ENCODE results near the gene SMC4. TPM values are rescaled to one million over a fixed set of nuclear protein-coding genes. Genes with fewer than 3 reads are reported as not detected.

Gene SMC4
- total and polyA plus RNA-seq, 2 of the 13 experiments (the other 11 are each of a cell fraction or from before 2014, with no cell fraction given): 19.2 to 74.3 TPM

DNA sequence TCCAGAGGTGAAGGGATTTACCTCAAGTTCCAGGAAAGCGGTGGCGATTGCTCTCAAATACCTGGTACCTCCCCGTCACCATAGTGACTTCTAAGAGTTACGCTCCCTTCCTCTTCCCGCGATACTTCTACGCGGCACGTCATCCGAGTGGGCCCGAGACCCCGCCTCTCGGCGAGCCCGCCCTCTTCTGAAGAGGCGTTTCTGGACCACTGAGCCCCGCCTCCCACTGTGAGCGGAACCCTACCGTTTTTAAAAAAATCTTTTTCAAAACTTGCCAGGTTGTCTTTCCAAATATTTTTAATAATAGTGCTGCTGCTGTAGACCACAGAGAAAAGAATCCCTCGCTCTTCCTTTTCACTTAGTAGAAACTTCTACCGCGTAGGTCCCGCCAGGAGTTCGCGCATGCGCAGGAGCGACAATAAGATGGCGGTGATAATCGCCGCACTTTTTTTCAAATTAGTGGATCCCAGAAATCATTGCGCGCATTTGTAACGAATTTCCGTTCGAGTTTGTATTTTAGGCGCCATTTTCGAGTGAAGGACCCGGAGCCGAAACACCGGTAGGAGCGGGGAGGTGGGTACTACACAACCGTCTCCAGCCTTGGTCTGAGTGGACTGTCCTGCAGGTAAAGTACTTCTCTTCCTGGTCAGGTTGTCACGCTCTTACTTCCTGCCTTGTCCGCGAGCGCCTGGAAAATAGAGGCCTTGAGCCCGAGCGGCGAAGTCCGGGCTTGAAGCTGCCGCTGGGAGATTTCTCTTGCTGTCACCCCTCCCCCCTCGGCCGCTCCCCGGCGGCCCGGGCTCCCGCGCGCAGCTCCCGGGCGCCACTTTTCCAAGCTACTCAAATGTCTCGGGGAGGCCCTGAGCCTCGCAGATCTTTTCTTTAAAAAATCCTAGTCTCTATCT is at the start of gene SMC4, which contains the start of gene IFT80 (continued):
- TF ChIP-seq, protein P1, sequence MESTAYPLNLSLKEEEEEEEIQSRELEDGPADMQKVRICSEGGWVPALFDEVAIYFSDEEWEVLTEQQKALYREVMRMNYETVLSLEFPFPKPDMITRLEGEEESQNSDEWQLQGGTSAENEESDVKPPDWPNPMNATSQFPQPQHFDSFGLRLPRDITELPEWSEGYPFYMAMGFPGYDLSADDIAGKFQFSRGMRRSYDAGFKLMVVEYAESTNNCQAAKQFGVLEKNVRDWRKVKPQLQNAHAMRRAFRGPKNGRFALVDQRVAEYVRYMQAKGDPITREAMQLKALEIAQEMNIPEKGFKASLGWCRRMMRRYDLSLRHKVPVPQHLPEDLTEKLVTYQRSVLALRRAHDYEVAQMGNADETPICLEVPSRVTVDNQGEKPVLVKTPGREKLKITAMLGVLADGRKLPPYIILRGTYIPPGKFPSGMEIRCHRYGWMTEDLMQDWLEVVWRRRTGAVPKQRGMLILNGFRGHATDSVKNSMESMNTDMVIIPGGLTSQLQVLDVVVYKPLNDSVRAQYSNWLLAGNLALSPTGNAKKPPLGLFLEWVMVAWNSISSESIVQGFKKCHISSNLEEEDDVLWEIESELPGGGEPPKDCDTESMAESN (CRISPR knock-in tag; conservative IDR thresholded peaks at IDR 0.05): peak; percentile 64; the same call in 1 of the 2 replicates
- TF ChIP-seq ATF7 (IDR thresholded peaks at IDR 0.05) (no peak), ATF7 (CRISPR knock-in tag; IDR thresholded peaks at IDR 0.05) (no peak), KDM6A (CRISPR knock-in tag; IDR thresholded peaks at IDR 0.05; ENCODE audit: low read depth) (no peak), ZSCAN25 (CRISPR knock-in tag; IDR thresholded peaks at IDR 0.05) (no peak), ZNF724P (CRISPR knock-in tag; IDR thresholded peaks at IDR 0.05; ENCODE audit: borderline replicate concordance) (peak; percentile 83; the same call in 1 of the 2 replicates), ZNF766 (CRISPR knock-in tag; IDR thresholded peaks at IDR 0.05; ENCODE audit: borderline replicate concordance) (peak; percentile 20; the same call in 1 of the 2 replicates), ZNF274 (CRISPR knock-in tag; IDR thresholded peaks at IDR 0.05) (no peak), TGIF2 (CRISPR knock-in tag; IDR thresholded peaks at IDR 0.05) (peak; percentile 81), ARNTL (CRISPR knock-in tag; IDR thresholded peaks at IDR 0.05) (no peak), ZNF253 (CRISPR knock-in tag; IDR thresholded peaks at IDR 0.05; ENCODE audit: borderline replicate concordance) (no peak)
- TF ChIP-seq, protein P2, sequence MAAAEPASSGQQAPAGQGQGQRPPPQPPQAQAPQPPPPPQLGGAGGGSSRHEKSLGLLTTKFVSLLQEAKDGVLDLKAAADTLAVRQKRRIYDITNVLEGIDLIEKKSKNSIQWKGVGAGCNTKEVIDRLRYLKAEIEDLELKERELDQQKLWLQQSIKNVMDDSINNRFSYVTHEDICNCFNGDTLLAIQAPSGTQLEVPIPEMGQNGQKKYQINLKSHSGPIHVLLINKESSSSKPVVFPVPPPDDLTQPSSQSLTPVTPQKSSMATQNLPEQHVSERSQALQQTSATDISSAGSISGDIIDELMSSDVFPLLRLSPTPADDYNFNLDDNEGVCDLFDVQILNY (CRISPR knock-in tag; conservative IDR thresholded peaks at IDR 0.05): peak; percentile 83
- TF ChIP-seq, protein P3, sequence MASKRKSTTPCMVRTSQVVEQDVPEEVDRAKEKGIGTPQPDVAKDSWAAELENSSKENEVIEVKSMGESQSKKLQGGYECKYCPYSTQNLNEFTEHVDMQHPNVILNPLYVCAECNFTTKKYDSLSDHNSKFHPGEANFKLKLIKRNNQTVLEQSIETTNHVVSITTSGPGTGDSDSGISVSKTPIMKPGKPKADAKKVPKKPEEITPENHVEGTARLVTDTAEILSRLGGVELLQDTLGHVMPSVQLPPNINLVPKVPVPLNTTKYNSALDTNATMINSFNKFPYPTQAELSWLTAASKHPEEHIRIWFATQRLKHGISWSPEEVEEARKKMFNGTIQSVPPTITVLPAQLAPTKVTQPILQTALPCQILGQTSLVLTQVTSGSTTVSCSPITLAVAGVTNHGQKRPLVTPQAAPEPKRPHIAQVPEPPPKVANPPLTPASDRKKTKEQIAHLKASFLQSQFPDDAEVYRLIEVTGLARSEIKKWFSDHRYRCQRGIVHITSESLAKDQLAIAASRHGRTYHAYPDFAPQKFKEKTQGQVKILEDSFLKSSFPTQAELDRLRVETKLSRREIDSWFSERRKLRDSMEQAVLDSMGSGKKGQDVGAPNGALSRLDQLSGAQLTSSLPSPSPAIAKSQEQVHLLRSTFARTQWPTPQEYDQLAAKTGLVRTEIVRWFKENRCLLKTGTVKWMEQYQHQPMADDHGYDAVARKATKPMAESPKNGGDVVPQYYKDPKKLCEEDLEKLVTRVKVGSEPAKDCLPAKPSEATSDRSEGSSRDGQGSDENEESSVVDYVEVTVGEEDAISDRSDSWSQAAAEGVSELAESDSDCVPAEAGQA (IDR thresholded peaks at IDR 0.05; ENCODE audit: low read depth): peak; percentile 88
- TF ChIP-seq, protein P3 (CRISPR knock-in tag; IDR thresholded peaks at IDR 0.05; ENCODE audit: borderline replicate concordance): 0 out of 2 replicates have a peak, but pooled peaks have one; percentile 31
- TF ChIP-seq, protein P4, sequence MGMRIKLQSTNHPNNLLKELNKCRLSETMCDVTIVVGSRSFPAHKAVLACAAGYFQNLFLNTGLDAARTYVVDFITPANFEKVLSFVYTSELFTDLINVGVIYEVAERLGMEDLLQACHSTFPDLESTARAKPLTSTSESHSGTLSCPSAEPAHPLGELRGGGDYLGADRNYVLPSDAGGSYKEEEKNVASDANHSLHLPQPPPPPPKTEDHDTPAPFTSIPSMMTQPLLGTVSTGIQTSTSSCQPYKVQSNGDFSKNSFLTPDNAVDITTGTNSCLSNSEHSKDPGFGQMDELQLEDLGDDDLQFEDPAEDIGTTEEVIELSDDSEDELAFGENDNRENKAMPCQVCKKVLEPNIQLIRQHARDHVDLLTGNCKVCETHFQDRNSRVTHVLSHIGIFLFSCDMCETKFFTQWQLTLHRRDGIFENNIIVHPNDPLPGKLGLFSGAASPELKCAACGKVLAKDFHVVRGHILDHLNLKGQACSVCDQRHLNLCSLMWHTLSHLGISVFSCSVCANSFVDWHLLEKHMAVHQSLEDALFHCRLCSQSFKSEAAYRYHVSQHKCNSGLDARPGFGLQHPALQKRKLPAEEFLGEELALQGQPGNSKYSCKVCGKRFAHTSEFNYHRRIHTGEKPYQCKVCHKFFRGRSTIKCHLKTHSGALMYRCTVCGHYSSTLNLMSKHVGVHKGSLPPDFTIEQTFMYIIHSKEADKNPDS (CRISPR knock-in tag; IDR thresholded peaks at IDR 0.05): no peak
